ENCODE results near the gene PLEKHG4B. TPM values are rescaled to one million over a fixed set of nuclear protein-coding genes. Genes with fewer than 3 reads are reported as not detected.
"Not testable (repeated sequence)": the region's sequence is repeated elsewhere in the genome, so short reads cannot be mapped to it uniquely, and the experiment has no call there.

PLEKHG4B gene
- total RNA-seq, 4 donors from 2014 or later, result 0.18 to 2.5 (median 0.19) TPM; not detected in 1

GRCh38 chr5:234450-234849 is 142.5 kb downstream of the PLEKHG4B start:
- Histone ChIP-seq H3K27me3 (no peaks in the 10 kb centered on the region), H3K9me3 (no peaks in the 10 kb centered on the region), H3K27ac (no peak overlapping the region), H3K36me3 (peaks cover 0 to 82% (median 0%) of the 10 kb centered on the region in 3 donors), H3K4me1 (no peaks in the 10 kb centered on the region), H3K4me3 (no peak overlapping the region)
- no peak for TF ChIP-seq POLR2A (IDR thresholded peaks at IDR 0.05)
- TF ChIP-seq, protein P1, sequence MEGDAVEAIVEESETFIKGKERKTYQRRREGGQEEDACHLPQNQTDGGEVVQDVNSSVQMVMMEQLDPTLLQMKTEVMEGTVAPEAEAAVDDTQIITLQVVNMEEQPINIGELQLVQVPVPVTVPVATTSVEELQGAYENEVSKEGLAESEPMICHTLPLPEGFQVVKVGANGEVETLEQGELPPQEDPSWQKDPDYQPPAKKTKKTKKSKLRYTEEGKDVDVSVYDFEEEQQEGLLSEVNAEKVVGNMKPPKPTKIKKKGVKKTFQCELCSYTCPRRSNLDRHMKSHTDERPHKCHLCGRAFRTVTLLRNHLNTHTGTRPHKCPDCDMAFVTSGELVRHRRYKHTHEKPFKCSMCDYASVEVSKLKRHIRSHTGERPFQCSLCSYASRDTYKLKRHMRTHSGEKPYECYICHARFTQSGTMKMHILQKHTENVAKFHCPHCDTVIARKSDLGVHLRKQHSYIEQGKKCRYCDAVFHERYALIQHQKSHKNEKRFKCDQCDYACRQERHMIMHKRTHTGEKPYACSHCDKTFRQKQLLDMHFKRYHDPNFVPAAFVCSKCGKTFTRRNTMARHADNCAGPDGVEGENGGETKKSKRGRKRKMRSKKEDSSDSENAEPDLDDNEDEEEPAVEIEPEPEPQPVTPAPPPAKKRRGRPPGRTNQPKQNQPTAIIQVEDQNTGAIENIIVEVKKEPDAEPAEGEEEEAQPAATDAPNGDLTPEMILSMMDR (IDR thresholded peaks at IDR 0.05), result no peak
- DNase-seq, result no peak

GRCh38 chr5:235527-235926 is 143.6 kb downstream of the PLEKHG4B start:
- DNase-seq, H3K27ac ChIP-seq, H3K9me3 ChIP-seq, H3K4me3 ChIP-seq, H3K4me1 ChIP-seq, H3K27me3 ChIP-seq: not testable (repeated sequence)
- H3K36me3 ChIP-seq, result peaks cover 0 to 82% (median 0%) of the 10 kb centered on the region in 3 donors

- peaks cover 0 to 87% (median 0%) of the 10 kb centered on the region in 3 donors for H3K36me3 ChIP-seq
These were observed 146.0 kb downstream of the PLEKHG4B start for GRCh38 chr5:237931-238330.

More at GRCh38 chr5:237931-238330, 146.0 kb downstream of the PLEKHG4B start:
- H3K4me3 ChIP-seq, H3K9me3 ChIP-seq, H3K27me3 ChIP-seq, DNase-seq, H3K4me1 ChIP-seq, H3K27ac ChIP-seq: not testable (repeated sequence)

Small RNA genes within 50 kb of the gene (small RNA-seq; reads per million reads assigned to genes)
- gene RF00019, result 0 reads per million in 2 donors

Other genes starting within 250 kb of the PLEKHG4B start
- gene LRRC14B, start 99.3 kb downstream of the PLEKHG4B start, total RNA-seq, result not detected
- gene CCDC127, start 126.0 kb downstream of the PLEKHG4B start, total RNA-seq, result 1 to 10 TPM; 4.1 to 9.0 (median 7.2) TPM
- 100 to 1,000 TPM in 3 of 4 donors, 10 to 100 TPM in 1; 94.9 to 253 (median 207) TPM for gene SDHA, start 126.2 kb downstream of the PLEKHG4B start, total RNA-seq
- gene PDCD6, start 179.5 kb downstream of the PLEKHG4B start, total RNA-seq, result 100 to 1,000 TPM in 2 of 4 donors, 10 to 100 TPM in 2; 75.9 to 114 (median 96.0) TPM
- gene AHRR, start 229.5 kb downstream of the PLEKHG4B start, total RNA-seq, result 10 to 100 TPM in 1 of 4 donors, 1 to 10 TPM in 3; 1.6 to 28.1 (median 2.4) TPM